T1000 (cell line): ENCODE results near the gene ST3GAL4.

Experiments
- DNase-seq: peaks from one replicate; lab custom pipeline; 2025; ENCODE audit warnings: mixed read lengths; lab: John Stamatoyannopoulos, UW

The ST3GAL4 gene

DNA sequence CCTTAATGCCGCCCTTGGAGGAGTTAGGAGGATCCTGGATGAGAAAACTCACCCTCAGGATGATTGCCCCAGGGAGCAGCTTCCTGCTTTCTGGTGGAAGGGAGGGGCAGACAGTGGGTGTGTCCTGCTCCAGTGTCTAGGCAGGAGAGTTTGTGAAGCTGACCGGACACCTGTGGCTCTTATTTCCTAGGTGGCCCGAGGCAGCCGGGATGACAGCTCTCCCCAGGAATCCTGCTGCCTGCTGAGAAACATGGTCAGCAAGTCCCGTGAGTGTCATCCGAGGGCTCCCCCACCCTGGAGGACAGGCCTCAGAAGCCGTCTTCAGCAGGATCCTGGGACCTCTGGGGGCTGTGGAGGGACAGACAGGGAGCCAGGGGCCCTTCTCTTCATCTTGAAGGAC, 50.4 kb downstream of the ST3GAL4 start:
- DNase-seq, result no peak

DNA sequence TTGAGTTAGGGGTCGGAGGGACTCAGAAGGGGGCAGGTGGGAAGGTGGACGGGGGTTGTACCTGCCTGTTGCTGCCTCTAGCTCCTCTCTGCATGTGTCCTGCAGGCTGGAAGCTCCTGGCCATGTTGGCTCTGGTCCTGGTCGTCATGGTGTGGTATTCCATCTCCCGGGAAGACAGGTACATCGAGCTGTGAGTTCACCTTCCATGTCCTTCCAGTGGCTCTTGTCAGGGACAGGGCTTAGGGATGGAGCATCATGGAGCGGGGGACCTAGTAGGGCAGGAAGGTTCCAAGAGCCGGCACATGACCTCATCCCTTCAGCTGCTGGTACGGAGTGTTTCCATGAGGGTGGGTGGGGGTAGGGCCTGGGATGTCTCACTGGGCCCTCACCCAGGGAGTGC, 50.9 kb downstream of the ST3GAL4 start:
- DNase-seq, result no peak

DNA sequence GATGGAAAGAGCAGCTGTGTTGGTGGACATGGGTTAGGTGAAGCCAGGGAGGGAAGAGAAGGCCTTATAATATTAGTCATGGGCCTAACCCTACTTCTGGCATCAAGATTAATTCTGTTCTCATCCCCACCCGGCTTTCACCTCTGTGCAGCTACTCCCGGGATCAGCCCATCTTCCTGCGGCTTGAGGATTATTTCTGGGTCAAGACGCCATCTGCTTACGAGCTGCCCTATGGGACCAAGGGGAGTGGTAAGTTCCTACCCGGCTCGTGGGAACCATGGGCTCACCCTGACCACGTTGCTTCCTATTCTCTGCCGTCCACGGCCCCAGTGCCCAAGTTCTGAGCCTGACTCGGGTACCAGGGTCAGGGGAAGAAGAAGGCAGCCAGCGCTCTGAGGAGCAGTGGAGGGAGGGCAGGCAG, 51.6 kb downstream of the ST3GAL4 start:
- DNase-seq, result no peak

DNA sequence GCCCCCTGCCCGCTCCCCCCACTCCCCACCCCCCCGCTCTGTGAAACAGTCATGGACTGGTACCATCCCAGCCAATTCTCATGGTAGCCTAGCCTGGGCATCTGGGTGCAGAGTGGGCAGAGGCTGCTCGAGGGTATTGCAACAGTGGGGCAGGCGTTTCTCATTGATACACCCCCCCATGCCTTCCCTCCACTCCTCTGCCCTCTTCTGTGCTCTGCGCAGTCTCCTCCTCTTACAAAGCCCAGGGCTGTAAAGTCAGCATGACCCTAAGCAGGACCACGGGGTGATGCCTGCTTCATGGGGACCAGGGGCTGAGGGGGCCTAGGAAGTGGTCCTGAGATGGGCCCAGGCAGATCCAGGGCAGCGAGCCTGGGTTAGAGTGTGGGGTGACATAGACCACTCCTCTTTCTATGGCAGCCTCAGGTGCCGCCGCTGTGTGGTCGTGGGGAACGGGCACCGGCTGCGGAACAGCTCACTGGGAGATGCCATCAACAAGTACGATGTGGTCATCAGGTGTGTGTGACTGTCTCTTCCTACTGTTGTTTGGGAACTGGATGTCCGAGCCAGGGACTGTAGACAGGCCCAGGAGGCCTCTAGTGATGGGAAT, 52.3 kb downstream of the ST3GAL4 start:
- DNase-seq, result no peak

DNA sequence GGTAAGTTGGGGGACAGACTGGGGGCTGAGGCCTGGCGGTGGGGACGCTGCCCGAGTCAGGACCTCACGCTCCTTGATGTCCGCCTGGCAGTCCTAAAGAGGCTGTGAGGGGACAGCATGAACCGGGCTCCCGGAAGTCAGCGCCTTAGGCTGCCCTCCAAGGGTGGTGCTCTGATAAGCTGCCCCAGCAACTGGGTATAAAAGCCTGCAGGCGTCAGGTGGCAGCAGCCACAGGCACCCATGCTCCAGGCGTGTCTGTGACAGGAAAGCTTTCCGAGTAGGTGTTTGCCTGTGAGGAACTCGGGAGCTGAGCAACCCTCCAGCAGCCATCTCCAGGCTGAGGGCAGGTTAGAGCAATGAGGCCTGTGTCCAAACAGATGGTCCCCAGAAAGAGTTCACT, 53.0 kb downstream of the ST3GAL4 start:
- DNase-seq, result no peak

DNA sequence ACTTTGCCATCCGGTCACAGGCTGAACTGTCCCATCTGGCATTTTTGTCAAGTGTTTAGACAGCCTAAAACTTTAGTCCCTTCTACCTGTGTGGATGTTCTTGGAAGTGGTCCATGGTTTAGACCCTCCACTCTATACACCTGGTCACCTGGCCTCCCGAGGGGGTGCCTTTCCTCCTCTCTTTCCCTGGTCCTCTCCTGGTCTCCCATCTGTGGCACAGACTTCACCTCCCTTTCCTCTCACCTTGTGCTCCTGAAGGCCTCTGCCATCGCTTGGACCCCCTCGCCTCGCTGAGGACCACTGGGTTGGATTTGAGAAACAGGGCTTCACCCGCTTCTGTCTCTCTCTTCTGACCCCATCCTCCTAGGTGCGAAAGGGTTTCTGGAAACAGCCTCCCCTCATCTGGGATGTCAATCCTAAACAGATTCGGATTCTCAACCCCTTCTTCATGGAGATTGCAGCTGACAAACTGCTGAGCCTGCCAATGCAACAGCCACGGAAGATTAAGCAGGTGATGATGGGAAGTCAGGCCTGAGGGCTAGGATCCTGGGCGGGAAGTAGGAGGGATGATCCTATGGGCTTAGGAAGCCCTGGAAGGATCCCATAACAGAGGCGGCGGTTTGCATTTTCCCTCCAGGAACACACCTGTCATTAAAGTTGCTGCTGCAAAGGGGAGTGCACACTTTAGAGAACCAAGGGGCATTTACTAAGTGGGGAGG, 53.6 kb downstream of the ST3GAL4 start:
- no peak for DNase-seq

DNA sequence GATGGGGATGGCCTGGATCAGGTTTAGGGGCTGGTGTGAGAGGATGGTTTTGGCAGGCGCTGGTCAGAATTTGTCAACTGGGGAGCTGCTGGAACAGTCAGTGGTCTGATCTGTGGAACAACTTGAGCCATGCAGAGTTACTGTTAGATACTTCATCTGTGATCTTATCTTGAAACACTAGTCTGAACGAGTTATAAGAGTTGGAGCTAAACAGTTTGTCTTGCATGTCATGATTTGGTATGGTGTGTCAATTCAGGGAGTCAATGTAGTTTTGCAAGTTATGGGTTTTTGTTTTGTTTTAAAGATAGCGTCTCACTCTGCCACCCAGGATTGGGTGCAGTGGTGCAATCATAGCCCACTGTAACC, 54.1 kb downstream of the ST3GAL4 start:
- no peak for DNase-seq

DNA sequence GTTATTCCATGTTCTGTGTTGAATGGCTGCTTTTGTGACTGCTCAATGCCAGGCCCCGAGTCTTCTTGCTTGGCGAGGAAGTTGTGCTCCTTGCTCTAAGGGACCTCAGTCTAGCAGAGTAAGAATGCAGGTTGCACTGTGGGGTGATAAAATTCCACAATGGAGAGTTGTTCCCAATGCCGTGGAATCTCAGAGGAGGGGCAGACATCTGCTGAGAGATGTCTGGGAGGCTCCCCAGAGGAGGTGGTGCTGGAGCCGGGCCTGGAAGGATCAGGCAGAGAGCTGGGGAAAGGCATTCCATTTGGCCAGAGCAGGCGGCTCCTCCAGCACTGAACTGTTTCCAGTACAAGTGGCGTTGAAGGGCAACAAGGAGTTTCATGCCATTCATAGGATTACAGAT, 55.2 kb downstream of the ST3GAL4 start:
- no peak for DNase-seq

DNA sequence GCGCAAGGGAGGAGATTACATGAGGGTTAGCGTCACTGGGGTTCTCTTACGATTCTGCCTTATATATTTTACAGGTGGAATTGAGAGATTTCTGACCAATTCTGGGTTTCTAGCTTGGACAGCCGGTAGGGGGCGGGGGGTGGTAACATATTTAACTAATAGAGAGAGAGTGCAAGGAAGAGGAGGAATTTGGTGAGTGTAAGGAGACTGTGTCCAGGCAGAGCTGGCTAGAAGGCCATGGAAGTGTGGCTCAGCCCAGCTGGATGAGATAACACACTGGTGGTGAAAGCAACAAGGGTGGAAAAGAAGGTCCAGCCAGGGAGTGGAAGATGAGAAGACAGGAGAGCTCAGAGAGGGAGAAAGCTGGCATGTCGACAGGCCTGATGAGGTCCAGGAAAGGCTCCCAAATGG, 56.5 kb downstream of the ST3GAL4 start:
- no peak for DNase-seq

DNA sequence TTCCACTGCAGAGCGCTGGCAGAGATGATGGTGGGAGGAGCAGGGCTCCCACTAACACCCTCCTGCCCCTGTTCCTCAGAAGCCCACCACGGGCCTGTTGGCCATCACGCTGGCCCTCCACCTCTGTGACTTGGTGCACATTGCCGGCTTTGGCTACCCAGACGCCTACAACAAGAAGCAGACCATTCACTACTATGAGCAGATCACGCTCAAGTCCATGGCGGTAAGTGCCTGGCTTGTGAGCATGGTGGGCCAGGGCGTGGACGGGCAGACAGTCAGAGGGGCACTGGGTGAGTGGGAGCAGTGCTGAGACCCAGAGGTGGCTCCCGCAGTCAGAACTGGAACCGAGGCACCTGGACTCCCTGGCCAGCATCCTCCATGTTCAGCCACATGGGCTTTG, 57.9 kb downstream of the ST3GAL4 start:
- DNase-seq, result no peak

DNA sequence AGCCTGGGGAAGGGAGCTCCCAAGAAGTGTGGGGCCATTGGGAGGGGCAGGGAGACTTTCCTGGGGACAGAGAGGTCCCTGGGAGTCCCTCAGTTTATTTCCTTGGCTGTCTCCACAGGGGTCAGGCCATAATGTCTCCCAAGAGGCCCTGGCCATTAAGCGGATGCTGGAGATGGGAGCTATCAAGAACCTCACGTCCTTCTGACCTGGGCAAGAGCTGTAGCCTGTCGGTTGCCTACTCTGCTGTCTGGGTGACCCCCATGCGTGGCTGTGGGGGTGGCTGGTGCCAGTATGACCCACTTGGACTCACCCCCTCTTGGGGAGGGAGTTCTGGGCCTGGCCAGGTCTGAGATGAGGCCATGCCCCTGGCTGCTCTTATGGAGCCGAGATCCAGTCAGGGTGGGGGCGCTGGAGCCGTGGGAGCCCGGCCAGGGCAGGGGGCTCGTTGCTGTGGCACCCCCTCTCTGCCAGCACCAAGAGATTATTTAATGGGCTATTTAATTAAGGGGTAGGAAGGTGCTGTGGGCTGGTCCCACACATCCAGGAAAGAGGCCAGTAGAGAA, 58.4 kb downstream of the ST3GAL4 start:
- no peak for DNase-seq

DNA sequence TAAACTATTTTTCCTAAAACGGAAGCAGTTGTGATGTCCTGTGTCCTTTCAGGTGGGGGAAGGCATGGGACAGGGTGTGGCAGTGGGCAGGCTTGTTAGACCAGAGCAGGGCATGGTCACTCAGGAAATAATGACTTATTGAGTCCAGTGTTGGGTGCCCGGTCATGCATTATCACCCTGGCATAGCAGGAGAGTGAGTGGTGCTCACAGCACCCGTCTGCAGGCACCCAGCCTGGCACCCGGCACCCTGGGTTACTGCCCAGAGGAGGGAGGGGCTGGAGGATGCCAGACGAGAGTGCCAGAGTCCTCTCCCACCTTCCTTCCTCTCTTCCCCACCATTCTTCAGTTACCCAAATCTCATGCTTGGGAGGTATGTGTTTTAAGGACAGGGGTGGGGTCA, 59.1 kb downstream of the ST3GAL4 start:
- no peak for DNase-seq

DNA sequence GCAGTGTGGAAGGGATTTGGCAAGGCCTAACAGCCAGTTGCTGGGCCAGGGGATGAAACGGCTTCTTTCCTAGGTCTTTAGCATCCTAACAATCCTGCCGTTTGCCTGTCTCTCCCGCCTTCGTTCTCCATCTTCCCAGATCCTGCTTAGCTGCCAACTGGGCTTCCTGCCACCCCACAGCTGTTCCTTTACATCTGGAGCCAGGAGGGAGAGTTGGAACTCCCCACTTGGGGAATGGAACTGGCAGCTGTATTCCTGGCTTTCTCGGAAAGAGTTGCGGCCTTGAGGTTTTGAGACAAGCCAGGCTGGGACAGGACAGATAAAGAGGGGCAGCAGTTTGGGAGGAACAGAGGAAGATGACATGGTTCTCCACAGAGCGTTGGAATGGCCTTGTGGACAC, 59.6 kb downstream of the ST3GAL4 start:
- DNase-seq, result no peak

DNA sequence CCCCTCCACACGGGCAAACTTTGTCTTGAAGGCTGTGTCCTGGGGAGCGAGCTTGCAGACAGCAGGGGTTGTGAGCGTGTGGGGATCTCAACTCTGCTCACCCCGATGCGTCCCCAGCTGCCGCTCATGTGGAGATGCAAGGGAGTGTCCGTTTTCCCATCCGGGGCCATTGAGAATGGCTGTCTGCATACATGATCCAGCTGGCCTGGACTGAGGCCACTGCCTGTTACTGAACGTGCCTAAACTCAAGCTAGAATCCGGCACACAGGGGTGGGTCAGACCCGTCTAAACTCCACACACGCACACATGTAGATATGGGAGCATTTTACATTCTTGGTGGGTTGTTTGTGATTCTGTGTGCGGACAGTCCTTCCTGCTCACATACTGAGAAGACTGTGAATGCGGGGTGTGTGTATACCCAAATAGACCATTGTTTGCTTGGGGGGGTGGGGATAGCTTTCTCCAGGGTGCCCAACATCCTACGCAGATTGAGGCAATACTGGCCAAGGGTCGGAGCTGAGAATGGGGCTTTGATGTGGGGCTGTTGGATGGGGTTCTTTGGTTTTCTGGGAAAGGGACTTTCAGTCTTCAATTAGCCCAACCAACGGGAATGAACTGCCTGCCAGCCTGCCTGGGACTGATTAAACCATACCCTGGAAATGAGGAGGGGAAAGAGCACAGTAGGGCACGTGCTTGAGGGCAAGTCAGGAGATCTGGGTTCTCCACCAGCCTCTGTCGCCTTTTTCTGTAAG, 60.4 kb downstream of the ST3GAL4 start:
- no peak for DNase-seq

DNA sequence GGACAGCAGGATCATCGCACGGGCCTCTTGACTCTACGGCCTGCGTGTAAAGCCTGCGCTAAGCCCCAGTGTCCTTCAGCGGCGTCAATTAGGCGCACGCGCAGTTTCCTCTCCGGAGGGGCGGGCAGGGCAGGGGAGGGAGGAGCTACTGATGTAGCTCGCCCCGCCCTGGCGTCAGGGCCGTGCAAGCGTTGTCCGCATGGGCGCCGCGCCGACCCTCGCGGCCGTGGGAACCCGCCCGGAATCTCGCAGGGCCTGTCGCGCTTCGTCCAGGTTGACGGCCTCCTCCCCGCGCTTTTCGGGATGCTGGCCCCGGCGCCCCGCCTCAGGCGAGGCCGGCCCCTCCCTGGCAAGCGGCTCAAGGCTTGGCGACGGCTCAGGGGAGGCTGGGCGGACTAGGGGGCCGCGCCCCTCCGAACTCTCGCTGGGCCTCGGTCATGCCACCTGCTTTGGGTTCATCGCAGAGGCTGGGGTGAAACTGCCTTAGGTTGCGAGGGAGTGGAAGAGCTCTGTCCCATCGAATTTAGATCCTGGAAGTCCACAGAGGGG, 61.1 kb downstream of the ST3GAL4 start:
- no peak for DNase-seq

DNA sequence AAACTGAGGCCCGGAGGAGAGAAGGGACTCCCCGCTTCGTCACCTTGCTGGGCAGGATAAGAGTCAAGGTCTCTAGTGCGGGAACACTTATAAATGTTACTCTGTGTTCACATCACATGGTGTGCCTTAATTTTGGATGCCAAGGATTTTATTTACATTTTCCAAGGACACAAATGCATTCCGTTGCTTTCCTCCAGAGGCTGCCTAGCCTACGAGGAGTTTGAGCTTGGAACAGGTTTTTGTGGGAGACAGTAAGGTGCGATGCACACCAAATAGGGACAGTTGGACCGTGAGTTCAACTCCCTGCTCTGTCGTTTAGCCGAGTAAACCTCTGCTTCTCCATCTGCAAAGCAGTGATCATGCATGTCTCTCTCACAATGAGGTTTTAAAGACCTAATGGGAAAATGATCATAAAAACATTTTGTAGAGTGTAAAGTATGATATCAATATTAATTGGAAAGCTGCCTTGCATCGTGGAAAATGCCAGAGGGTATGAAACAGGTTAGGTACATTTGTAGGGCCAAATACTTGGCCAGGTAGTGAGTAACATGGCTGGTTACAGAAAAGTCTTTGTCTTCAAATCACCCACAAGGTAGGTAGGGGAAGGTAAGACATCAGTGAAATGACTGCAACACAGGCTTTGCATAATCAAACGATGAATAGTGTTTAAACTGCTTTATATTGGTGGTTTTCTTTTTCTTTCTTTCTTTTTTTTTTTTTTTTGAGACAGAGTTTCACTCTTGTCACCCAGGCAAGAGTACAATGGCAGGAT, 61.8 kb downstream of the ST3GAL4 start:
- DNase-seq, result no peak

DNA sequence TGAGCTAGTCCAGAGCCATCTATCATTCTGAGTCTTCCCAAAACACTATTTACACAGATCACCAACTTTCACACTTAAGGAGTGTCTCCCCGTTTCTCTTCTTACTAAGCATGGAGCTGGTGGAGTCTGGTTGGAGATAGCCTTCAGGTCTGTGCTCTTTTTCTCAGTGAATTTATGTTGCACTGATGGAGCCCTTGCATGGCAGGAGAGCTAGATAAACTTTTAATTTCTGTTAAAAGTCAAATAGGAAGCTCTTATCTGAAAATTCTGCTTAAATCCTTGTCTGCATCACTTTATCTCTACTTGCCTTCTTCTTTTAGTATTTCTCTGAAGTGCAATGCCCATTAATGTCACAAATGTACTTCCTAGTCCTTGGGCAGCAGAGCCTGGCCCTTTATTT, 63.4 kb downstream of the ST3GAL4 start:
- DNase-seq, result no peak

DNA sequence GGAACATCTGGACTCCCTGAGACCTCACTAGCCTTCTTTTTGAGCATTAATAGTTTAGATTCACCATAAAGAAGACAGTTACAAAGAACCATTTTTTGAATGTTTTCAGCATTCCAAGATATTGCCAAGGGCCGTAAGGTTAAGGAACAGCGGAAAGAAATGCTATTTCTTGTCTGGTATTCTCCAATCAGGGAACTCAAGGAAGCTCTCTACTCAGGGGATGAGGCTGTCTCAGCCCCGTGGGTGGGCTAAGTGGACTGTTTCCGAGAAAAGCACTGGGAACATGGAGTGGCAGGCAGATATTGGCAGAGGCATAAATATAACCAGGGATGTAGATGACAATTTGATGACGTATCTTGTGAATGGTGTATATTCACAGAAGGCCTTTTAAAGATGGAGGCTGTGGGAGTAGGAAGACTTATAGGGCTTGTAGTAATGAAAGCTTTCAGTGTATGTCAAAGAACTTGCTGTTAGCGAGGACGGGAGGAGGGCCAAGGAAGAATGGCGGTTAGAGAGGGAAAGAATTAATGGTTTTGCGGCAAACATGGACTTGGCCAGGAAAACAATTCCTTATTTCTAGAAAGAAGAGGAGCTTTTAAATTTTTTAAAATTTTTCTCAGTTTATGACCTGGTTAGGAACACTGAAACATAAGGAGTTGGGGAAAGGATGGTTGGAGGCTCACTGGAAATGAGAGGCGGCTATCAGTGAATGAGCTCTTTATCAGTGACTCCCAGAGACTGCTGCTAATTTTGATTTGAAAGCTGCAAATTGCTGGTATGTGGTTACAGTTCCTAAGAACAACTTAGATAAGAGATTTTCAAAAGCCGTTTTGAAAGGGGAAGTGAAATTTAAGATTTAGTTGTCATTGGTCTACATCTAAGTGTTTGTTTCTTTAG, 64.6 kb downstream of the ST3GAL4 start:
- no peak for DNase-seq

DNA sequence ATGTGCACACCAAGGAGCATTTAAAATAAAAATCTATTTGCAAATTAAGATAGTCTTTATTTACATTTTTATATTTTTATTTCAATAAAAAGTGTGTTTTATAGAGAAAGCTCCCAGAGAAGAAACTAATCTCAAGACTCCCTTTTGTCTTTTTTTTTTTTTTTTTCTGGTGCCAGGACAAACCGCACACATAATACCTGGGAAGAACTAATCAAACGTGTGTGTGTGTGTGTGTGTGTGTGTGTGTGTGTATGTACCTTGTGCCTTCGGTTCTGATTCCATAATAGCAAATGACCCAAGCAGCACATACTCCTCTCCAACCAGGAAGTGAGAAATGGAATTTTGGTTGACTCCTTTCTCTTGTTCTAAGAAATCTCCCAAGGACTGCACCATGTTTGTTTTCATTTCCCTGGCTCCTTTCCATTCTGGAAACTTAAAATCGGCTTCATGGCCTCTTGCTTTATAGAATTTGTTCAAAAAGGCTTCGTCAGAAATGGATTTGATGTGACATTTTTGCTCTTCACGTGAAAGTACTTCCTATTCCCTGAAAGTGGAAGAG, 65.3 kb downstream of the ST3GAL4 start:
- no peak for DNase-seq

DNA sequence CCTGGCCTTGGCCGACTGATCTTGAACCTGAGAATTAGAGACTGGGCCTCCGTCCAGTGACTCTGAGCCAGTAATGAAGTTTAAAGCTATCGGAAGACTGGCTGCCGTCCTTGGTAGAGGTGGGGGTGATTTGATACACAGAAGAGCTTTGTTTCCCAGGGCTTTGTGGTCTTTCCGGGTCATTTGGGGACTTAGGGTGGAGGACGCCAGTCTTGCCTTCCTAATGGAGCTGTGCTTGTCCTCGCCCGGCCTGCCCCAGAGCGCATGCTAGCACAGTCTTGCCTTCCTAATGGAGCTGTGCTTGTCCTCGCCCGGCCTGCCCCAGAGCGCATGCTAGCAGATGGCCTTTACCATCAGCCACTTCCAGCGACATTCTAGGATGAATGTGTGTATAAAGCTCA, 65.8 kb downstream of the ST3GAL4 start:
- DNase-seq, result no peak

DNA sequence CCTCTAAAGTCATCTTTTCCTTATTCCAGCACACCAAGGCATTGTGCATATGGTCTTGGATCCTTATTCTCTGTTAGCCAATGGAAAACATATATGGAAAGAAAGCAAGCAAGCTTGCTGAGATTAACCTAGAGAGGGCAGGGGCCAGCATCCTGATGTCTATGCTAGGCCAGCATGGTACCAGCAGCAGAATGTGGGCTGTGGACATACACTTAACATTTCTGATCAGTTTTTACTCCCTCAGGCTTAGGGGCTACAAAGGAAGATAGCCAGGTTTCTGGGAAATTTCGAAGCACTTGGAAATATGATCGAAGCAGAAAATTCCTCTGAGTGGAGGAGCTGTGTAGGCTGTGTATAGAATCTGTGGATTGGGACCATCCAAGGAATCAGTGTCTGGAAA, 67.0 kb downstream of the ST3GAL4 start:
- no peak for DNase-seq
